ENCODE measurements around the gene BPIFB3. TPM values are rescaled to one million over a fixed set of nuclear protein-coding genes. Genes with fewer than 3 reads are reported as not detected.

The BPIFB3 gene
- total and polyA plus RNA-seq, 2 of the 13 experiments (the other 11 are each of a cell fraction or from before 2014, with no cell fraction given): 0.09 TPM; not detected in 1

DNA sequence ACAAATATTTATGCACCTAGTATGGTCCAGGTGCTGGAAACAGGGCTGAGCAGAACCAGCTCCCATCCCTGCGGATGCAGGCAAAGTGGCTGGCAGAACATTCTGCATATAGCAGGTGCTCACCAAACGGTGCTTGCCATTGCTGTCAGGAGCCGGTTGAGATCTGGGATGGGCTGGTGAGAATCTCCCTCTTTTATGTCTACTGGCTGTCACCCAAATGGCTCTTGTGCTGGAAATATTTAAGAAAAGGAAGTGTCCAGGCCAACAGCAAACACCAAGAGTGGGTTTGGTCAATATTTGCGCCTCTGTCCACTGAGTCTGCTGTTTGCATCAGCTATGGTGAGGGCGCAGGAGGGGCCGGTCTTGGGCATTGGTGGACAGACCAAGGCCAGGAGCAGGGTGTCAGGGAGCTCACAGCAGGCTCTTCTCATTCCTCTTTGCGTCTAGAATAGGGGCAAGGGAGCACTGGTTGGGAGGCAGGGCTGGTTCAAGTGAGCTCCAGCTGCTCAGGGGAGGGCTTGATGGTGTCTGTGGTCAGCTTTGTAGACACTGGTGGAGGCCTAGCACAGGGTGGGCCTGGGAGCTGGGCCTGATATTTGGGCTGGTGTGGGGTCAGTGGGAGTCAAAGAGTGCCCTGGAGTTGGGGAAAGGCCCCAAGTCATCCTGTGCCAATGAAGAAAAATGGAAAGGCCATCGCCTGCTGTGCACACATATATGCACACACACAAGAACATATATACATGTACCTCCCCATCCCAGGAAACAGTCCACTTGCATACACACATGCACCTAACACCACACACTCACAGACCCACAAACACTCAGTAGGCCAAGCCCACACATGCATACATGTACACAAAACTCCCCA is 47.6 kb upstream of the BPIFB3 start (continued):
- TF ChIP-seq, protein P1, sequence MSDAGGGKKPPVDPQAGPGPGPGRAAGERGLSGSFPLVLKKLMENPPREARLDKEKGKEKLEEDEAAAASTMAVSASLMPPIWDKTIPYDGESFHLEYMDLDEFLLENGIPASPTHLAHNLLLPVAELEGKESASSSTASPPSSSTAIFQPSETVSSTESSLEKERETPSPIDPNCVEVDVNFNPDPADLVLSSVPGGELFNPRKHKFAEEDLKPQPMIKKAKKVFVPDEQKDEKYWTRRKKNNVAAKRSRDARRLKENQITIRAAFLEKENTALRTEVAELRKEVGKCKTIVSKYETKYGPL (CRISPR knock-in tag; IDR thresholded peaks at IDR 0.05): no peak
- TF ChIP-seq FOXA1 (IDR thresholded peaks at IDR 0.05) (no peak), FOXA1 (CRISPR knock-in tag; IDR thresholded peaks at IDR 0.05) (peak; percentile 99), ARNTL (CRISPR knock-in tag; IDR thresholded peaks at IDR 0.05) (peak; percentile 94), ATF1 (CRISPR knock-in tag; IDR thresholded peaks at IDR 0.05) (no peak), NPAS2 (CRISPR knock-in tag; IDR thresholded peaks at IDR 0.05; ENCODE audit: borderline replicate concordance) (no peak), JARID2 (CRISPR knock-in tag; IDR thresholded peaks at IDR 0.05; ENCODE audit: insufficient replicate concordance) (no peak), ZNF431 (CRISPR knock-in tag; IDR thresholded peaks at IDR 0.05; ENCODE audit: borderline replicate concordance, low read depth) (peak; percentile 94; the same call in 1 of the 2 replicates), SP5 (CRISPR knock-in tag; IDR thresholded peaks at IDR 0.05; ENCODE audit: borderline replicate concordance, low read depth) (peak; percentile 92), NR2F2 (IDR thresholded peaks at IDR 0.05; ENCODE audit: borderline replicate concordance, low read depth) (peak; percentile 89), MEIS2 (CRISPR knock-in tag; IDR thresholded peaks at IDR 0.05) (peak; percentile 98), EEA1 (CRISPR knock-in tag; IDR thresholded peaks at IDR 0.05; ENCODE audit: borderline replicate concordance) (peak; percentile 39; the same call in 1 of the 2 replicates), ASH2L (IDR thresholded peaks at IDR 0.05; ENCODE audit: insufficient read length, low read depth, low read length) (peak; percentile 43), ZNF776 (CRISPR knock-in tag; IDR thresholded peaks at IDR 0.05) (no peak; the same call in 1 of the 2 replicates), PHF21A (CRISPR knock-in tag; IDR thresholded peaks at IDR 0.05) (peak; percentile 99), RFX3 (CRISPR knock-in tag; IDR thresholded peaks at IDR 0.05) (peak; percentile 18; the same call in 1 of the 2 replicates), HMG20B (CRISPR knock-in tag; conservative IDR thresholded peaks at IDR 0.05) (peak; percentile 92), HOXA7 (CRISPR knock-in tag; IDR thresholded peaks at IDR 0.05) (0 out of 2 replicates have a peak, but pooled peaks have one; percentile 15), RELA (CRISPR knock-in tag; IDR thresholded peaks at IDR 0.05) (peak; percentile 79; the same call in 1 of the 2 replicates)
- TF ChIP-seq, protein P2, sequence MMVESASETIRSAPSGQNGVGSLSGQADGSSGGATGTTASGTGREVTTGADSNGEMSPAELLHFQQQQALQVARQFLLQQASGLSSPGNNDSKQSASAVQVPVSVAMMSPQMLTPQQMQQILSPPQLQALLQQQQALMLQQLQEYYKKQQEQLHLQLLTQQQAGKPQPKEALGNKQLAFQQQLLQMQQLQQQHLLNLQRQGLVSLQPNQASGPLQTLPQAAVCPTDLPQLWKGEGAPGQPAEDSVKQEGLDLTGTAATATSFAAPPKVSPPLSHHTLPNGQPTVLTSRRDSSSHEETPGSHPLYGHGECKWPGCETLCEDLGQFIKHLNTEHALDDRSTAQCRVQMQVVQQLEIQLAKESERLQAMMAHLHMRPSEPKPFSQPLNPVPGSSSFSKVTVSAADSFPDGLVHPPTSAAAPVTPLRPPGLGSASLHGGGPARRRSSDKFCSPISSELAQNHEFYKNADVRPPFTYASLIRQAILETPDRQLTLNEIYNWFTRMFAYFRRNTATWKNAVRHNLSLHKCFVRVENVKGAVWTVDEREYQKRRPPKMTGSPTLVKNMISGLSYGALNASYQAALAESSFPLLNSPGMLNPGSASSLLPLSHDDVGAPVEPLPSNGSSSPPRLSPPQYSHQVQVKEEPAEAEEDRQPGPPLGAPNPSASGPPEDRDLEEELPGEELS (CRISPR knock-in tag; IDR thresholded peaks at IDR 0.05): peak; percentile 97
- TF ChIP-seq, protein P3, sequence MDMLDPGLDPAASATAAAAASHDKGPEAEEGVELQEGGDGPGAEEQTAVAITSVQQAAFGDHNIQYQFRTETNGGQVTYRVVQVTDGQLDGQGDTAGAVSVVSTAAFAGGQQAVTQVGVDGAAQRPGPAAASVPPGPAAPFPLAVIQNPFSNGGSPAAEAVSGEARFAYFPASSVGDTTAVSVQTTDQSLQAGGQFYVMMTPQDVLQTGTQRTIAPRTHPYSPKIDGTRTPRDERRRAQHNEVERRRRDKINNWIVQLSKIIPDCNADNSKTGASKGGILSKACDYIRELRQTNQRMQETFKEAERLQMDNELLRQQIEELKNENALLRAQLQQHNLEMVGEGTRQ (IDR thresholded peaks at IDR 0.05; ENCODE audit: low read depth, low read length): no peak
- TF ChIP-seq, protein P3 (CRISPR knock-in tag; IDR thresholded peaks at IDR 0.05; ENCODE audit: borderline replicate concordance): no peak
